Neuronal stem cell (in vitro differentiated cells): ENCODE measurements around the gene COPG2. TPM values are rescaled to one million over a fixed set of nuclear protein-coding genes. Genes with fewer than 3 reads are reported as not detected.

ENCODE experiments used
- DNase-seq: peaks from one replicate; pipeline ENCODE4 v3.0.0-alpha.2; 2013; ENCODE audit warnings: low spot score
- H2AFZ ChIP-seq: one replicate; pipeline ENCODE4 v1.6.1; 2013; ENCODE audit warnings: mild to moderate bottlenecking, low read length, inconsistent platforms
- H2AK5ac ChIP-seq: 2 replicates; pipeline ENCODE4 v1.6.1; 2013; ENCODE audit warnings: low read depth, mild to moderate bottlenecking, inconsistent platforms, low read length, moderate library complexity, mixed read lengths
- H2BK120ac ChIP-seq: 2 replicates; pipeline ENCODE4 v1.6.1; 2013; ENCODE audit warnings: low read depth, mild to moderate bottlenecking, inconsistent platforms, low read length, moderate library complexity, mixed read lengths
- H2BK12ac ChIP-seq: one replicate; pipeline ENCODE4 v1.6.1; 2013; ENCODE audit warnings: low read length, inconsistent platforms
- H2BK15ac ChIP-seq: 2 replicates; pipeline ENCODE4 v1.6.1; 2013; ENCODE audit warnings: mild to moderate bottlenecking, low read length, inconsistent platforms, mixed read lengths
- H2BK5ac ChIP-seq: one replicate; pipeline ENCODE4 v1.6.1; 2013; ENCODE audit warnings: inconsistent platforms, mild to moderate bottlenecking, low read length, moderate library complexity
- H3K14ac ChIP-seq: one replicate; pipeline ENCODE4 v1.6.1; 2013; ENCODE audit warnings: low read length, inconsistent platforms
- H3K18ac ChIP-seq: 2 replicates; pipeline ENCODE4 v1.6.1; 2013; ENCODE audit warnings: low read length, inconsistent platforms
- H3K23ac ChIP-seq: 2 replicates; pipeline ENCODE4 v1.6.1; 2013; ENCODE audit warnings: low read depth, mild to moderate bottlenecking, mixed read lengths, low read length, inconsistent platforms; ENCODE audit not compliant: poor library complexity
- H3K27ac ChIP-seq: replicated peaks from 3 replicates; pipeline ENCODE4 v1.5.1; 2013; ENCODE audit warnings: low read length, inconsistent platforms
- H3K27me3 ChIP-seq, 3 experiments: 2 replicates each; pipeline ENCODE4 v1.6.1; 2013; ENCODE audit warnings: low read length in 3 of 3, mild to moderate bottlenecking in 2 of 3, inconsistent platforms in 1 of 3, low read depth in 1 of 3, mixed read lengths in 1 of 3, moderate library complexity in 1 of 3; ENCODE audit not compliant: control insufficient read depth in 3 of 3, insufficient read depth in 3 of 3
- H3K36me3 ChIP-seq, 2 donors: replicated peaks in 1 of 2; 2 replicates each; pipeline ENCODE4 v1.6.1; 2013; ENCODE audit warnings: low read length in 2 of 2; ENCODE audit not compliant: control insufficient read depth in 2 of 2, insufficient read depth in 2 of 2
- H3K4ac ChIP-seq: 2 replicates; pipeline ENCODE4 v1.6.1; 2013; ENCODE audit warnings: inconsistent platforms, mild to moderate bottlenecking, low read length, moderate library complexity
- H3K4me1 ChIP-seq, 2 donors: 1 replicate in 1 of 2; 2 replicates in 1 of 2; pipeline ENCODE4 v1.6.1; 2013; ENCODE audit warnings: low read length in 2 of 2, low read depth in 1 of 2; ENCODE audit not compliant: control insufficient read depth in 2 of 2, insufficient read depth in 1 of 2
- H3K4me2 ChIP-seq: one replicate; pipeline ENCODE4 v1.6.1; 2013; ENCODE audit warnings: mild to moderate bottlenecking, low read length, inconsistent platforms; ENCODE audit not compliant: insufficient read depth, poor library complexity, severe bottlenecking
- H3K4me3 ChIP-seq, 2 donors: 2 replicates each; pipeline ENCODE4 v1.5.1; 2013; ENCODE audit warnings: low read length in 2 of 2, mild to moderate bottlenecking in 2 of 2, inconsistent platforms in 1 of 2, moderate library complexity in 1 of 2
- H3K79me1 ChIP-seq: one replicate; pipeline ENCODE4 v1.6.1; 2013; ENCODE audit warnings: low read depth, mild to moderate bottlenecking, inconsistent platforms, low read length, moderate library complexity
- H3K9ac ChIP-seq: one replicate; pipeline ENCODE4 v1.6.1; 2013; ENCODE audit warnings: mild to moderate bottlenecking, low read depth, low read length, inconsistent platforms; ENCODE audit not compliant: poor library complexity
- H3K9me3 ChIP-seq, 2 donors: replicated peaks in 1 of 2; 2 replicates each; pipeline versions ENCODE3 to v1.6.1; 2013; ENCODE audit warnings: low read length in 2 of 2, mild to moderate bottlenecking in 2 of 2, inconsistent platforms in 1 of 2, low read depth in 1 of 2, mixed read lengths in 1 of 2, moderate library complexity in 1 of 2; ENCODE audit not compliant: control insufficient read depth in 2 of 2, insufficient read depth in 1 of 2
- H4K8ac ChIP-seq: one replicate; pipeline ENCODE4 v1.6.1; 2013; ENCODE audit warnings: low read depth, mild to moderate bottlenecking, inconsistent platforms, low read length, moderate library complexity
- H4K91ac ChIP-seq: one replicate; pipeline ENCODE4 v1.6.1; 2013; ENCODE audit warnings: low read length, low read depth, mild to moderate bottlenecking, inconsistent platforms; ENCODE audit not compliant: poor library complexity
- WGBS, 2 donors: extraction: QIAGEN DNeasy Blood & Tissue Kit; methylation state at CpG; one replicate each; pipeline ENCODE4 v1.1.7; 2013; ENCODE audit warnings: missing lambda C conversion rate in 2 of 2, mixed read lengths in 1 of 2; ENCODE audit not compliant: insufficient read length in 2 of 2, insufficient replicate concordance in 1 of 2; ENCODE audit errors: extremely low coverage in 2 of 2; 5-methylcytosine and 5-hydroxymethylcytosine counted together
- polyA plus RNA-seq, 2 experiments: library from polyadenylated mRNA; stranded (reverse); fragments of 200-250 nt; gene quantifications; one replicate each; pipeline ENCODE4 v1.2.3, GENCODE V29; 2013

The COPG2 gene
- polyA plus RNA-seq (2013, experiment 1 of 2): 45.9 TPM
- 44.5 TPM for polyA plus RNA-seq (2013, experiment 2 of 2)

- H3K27ac ChIP-seq: peak within 1 kb of the TSS; percentile 92
- no CpG with 5 or more reads among the region's 103 CpGs for WGBS, 2 donors
Observed at GRCh38 chr7:130668258-130669084, at the start of gene COPG2. Gene COPG2, minus strand, starts transcription at chr7:130668748. Its CDS starts 80 bp downstream, at chr7:130668668.

GRCh38 chr7:130712416-130712815 is 43.9 kb upstream of the COPG2 start:
- Histone ChIP-seq H4K8ac (no peak overlapping the region), H4K91ac (no peak overlapping the region), H3K9ac (no peak overlapping the region), H3K27ac (no peak overlapping the region), H2AK5ac (no peak overlapping the region), H3K18ac (no peak overlapping the region), H3K14ac (no peak overlapping the region), H3K4me3 (no peak overlapping the region), H2AFZ (no peak overlapping the region), H3K36me3 (no peaks in the 10 kb centered on the region), H2BK12ac (no peak overlapping the region), H3K4ac (no peak overlapping the region), H2BK15ac (no peak overlapping the region), H3K4me2 (no peak overlapping the region), H3K4me1 (no peaks in the 10 kb centered on the region), H2BK5ac (no peak overlapping the region), H3K27me3 (no peaks in the 10 kb centered on the region), H3K9me3 (no peaks in the 10 kb centered on the region), H3K23ac (no peak overlapping the region), H2BK120ac (no peak overlapping the region), H3K79me1 (no peaks in the 10 kb centered on the region)
- no peak for DNase-seq
- no CpG with 5 or more reads among the region's 3 CpGs for WGBS, 2 donors

More at GRCh38 chr7:130668258-130669084, at the start of gene COPG2:
- Histone ChIP-seq H4K8ac (peak within 1 kb of the TSS; percentile 43), H2AK5ac (no peak within 1 kb of the TSS), H2BK120ac (no peak within 1 kb of the TSS), H2AFZ (peak within 1 kb of the TSS; percentile 96), H2BK12ac (no peak within 1 kb of the TSS), H3K4me1 (peaks cover 0 to 10% of the 10 kb centered on the region in 2 donors), H3K4me2 (peak within 1 kb of the TSS; percentile 90), H3K36me3 (peaks cover 0 to 33% of the 10 kb centered on the region in 2 donors), H2BK5ac (peak within 1 kb of the TSS; percentile 7), H3K14ac (peak within 1 kb of the TSS; percentile 31), H4K91ac (no peak within 1 kb of the TSS), H3K4ac (no peak within 1 kb of the TSS), H3K9me3 (no peaks in the 10 kb centered on the region), H3K18ac (peak within 1 kb of the TSS; percentile 95), H3K27me3 (no peaks in the 10 kb centered on the region), H3K4me3 (peak within 1 kb of the TSS; percentile 97 to 99), H3K9ac (peak within 1 kb of the TSS; percentile 90), H2BK15ac (no peak within 1 kb of the TSS), H3K23ac (peak within 1 kb of the TSS; percentile 93), H3K79me1 (no peaks in the 10 kb centered on the region)
- DNase-seq: peak; percentile 93

GRCh38 chr7:130708766-130709165 is 40.2 kb upstream of the COPG2 start:
- Histone ChIP-seq H2BK15ac (no peak overlapping the region), H4K8ac (no peak overlapping the region), H3K14ac (no peak overlapping the region), H3K4me1 (no peaks in the 10 kb centered on the region), H2BK5ac (no peak overlapping the region), H2AK5ac (no peak overlapping the region), H2AFZ (no peak overlapping the region), H3K36me3 (no peaks in the 10 kb centered on the region), H3K27ac (no peak overlapping the region), H2BK12ac (no peak overlapping the region), H3K4me2 (no peak overlapping the region), H3K18ac (no peak overlapping the region), H3K4ac (no peak overlapping the region), H2BK120ac (no peak overlapping the region), H3K79me1 (no peaks in the 10 kb centered on the region), H3K9ac (no peak overlapping the region), H3K4me3 (no peak overlapping the region), H3K27me3 (no peaks in the 10 kb centered on the region), H4K91ac (no peak overlapping the region), H3K23ac (no peak overlapping the region), H3K9me3 (no peaks in the 10 kb centered on the region)
- WGBS, 2 donors: no CpG with 5 or more reads among the region's 4 CpGs
- DNase-seq: no peak

GRCh38 chr7:130708001-130708400 is 39.5 kb upstream of the COPG2 start:
- Histone ChIP-seq H3K9me3 (no peaks in the 10 kb centered on the region), H3K4me2 (no peak overlapping the region), H2BK120ac (no peak overlapping the region), H3K9ac (no peak overlapping the region), H2BK15ac (no peak overlapping the region), H3K36me3 (no peaks in the 10 kb centered on the region), H3K14ac (no peak overlapping the region), H3K18ac (no peak overlapping the region), H3K4me3 (no peak overlapping the region), H3K4ac (no peak overlapping the region), H3K27me3 (no peaks in the 10 kb centered on the region), H2AK5ac (no peak overlapping the region), H3K4me1 (no peaks in the 10 kb centered on the region), H2AFZ (no peak overlapping the region), H3K27ac (no peak overlapping the region), H4K8ac (no peak overlapping the region), H3K79me1 (no peaks in the 10 kb centered on the region), H3K23ac (no peak overlapping the region), H4K91ac (no peak overlapping the region), H2BK5ac (no peak overlapping the region), H2BK12ac (no peak overlapping the region)
- no CpG with 5 or more reads among the region's 4 CpGs for WGBS, 2 donors
- no peak for DNase-seq
